HL-60 (cell line): ENCODE results near the gene BDH2.

ENCODE experiments used
- CTCF ChIP-seq: IDR thresholded peaks from one replicate; pipeline ENCODE4 v1.5.1; 2011; ENCODE audit warnings: low read length, control low read depth, inconsistent platforms; ENCODE audit not compliant: insufficient read depth
- POLR2AphosphoS5 ChIP-seq: IDR thresholded peaks from 2 replicates; pipeline ENCODE4 v1.6.1; 2012; ENCODE audit warnings: low read depth

- TF ChIP-seq POLR2AphosphoS5 (no peak), CTCF (no peak)
These were observed 45.6 kb downstream of the BDH2 start for GRCh38 chr4:103054030-103054429.
